ENCODE measurements around the gene CCDC178.

CCDC178 gene

DNA sequence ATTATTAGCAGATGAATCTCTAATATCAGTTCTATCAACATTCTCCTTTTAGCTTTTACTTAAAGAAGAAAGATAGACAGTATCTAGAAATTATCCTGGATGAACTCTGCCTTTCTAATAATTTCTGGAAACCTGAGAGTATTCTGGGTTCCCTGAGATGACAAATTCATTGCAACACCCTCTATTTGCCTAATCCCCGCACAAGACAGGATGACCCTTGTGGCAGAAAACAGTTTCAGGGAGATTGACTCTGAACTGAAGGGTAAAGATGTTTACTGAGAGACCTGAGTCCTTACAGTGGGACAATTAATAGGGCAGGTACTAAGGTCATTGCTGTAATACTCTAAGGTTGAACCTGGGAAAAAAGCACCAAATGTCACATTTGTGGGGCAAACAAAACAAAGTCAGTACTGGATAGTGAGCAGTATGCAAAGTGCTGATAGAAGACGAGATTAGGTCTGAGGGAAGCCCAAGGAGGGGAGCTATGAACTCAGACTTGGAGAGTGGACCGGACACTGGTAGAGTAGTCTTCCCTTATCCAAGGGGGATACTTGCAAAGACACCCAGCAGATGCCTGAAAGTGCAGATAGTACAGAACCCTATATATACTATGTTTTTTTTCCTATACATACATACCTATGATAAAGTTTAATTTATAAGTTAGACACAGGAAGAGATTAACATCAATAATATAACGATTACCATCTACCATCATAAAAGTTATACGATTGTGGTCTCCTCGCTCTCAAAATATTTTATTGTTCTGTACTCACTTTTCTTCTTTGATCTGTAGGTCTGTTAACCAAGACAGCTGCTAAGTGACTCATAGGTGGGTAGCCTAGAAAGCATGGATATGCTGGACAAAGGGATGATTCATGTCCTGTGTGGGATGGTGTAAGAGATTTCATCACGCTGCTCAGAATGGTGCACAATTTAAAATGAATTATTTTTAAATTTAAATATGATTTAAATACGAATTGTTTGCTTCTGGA is 519.4 kb downstream of the CCDC178 start:
- DNase-seq (ENCODE audit: extremely low read depth in 1 of 2, low read depth in 1 of 2): no peak

- no peak for DNase-seq (ENCODE audit: extremely low read depth in 1 of 2, low read depth in 1 of 2)
Measured at GRCh38 chr18:32919799-32920198, 520.7 kb downstream of the CCDC178 start.

DNA sequence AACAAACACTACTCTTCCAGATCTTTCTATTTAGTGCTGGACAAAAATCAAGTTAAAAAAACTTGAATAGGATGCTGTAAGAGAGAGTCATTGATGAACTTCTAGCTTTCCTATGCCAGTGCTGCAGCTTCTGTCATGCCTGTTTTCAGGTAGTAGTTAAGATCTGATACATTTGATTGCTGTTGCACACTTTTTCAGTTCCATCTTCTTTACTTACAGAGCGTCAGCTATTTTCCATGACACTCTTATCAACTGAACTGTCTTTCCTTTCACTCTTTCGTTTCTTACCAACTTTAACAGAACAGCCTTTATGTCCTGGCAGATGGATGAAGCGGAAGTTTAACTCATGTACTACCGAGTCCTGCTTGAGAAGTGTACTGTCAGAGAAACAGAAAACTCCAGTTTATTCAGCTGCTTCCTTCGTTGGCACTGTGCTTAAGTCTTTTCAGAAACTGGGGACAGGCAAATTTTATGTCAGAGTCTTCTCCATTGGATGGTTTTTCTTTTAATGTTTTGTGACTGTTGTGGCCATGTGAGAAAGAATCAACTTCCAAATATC is 521.8 kb downstream of the CCDC178 start:
- DNase-seq (ENCODE audit: extremely low read depth in 1 of 2, low read depth in 1 of 2): no peak

GRCh38 chr18:32915516-32915915 is 525.0 kb downstream of the CCDC178 start:
- no peak for DNase-seq (ENCODE audit: extremely low read depth in 1 of 2, low read depth in 1 of 2)

GRCh38 chr18:32911660-32912284 is 528.7 kb downstream of the CCDC178 start:
- no peak for DNase-seq (ENCODE audit: extremely low read depth in 1 of 2, low read depth in 1 of 2)

GRCh38 chr18:32910694-32911296 is 529.7 kb downstream of the CCDC178 start:
- no peak for DNase-seq (ENCODE audit: extremely low read depth in 1 of 2, low read depth in 1 of 2)

DNA sequence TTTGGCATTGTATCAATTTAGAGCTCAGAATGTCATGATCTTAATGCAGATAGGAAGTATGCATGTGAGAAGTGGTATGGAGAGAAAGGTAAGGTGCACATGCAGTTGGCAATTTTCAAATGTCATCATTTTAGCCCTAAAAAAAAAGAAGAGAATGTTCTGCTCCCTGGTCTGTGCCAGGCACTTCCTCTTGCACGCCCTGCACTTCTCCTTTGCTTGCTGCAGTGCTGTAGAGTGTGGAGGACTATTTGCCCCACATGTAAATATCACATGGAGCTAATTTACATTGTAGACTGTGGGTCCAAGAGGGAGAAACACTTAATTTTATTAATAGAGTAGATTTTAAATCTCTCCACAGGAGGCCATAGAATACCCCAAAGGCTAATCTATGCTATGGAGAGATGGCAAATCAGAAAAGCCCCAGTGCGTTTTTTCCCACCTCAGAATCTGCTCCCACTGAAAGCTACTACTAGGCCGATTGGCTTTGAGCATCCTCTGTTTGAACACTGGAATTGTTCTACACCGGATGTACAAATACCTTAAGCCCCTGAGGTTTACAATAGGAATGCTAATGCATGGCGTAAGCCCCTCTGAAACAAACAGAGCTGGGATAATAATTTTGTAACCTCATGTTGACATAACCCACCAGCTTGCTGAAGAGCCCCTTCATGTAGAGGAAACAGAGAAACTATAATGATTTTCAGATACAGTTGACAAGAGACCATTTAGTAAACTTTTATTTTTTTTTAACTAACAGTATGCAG is 530.5 kb downstream of the CCDC178 start:
- DNase-seq (ENCODE audit: extremely low read depth in 1 of 2, low read depth in 1 of 2): no peak

- DNase-seq (ENCODE audit: extremely low read depth in 1 of 2, low read depth in 1 of 2): no peak
Measured at GRCh38 chr18:32908424-32908805, 532.1 kb downstream of the CCDC178 start.

- DNase-seq (ENCODE audit: extremely low read depth in 1 of 2, low read depth in 1 of 2): no peak
Measured at GRCh38 chr18:32907648-32908423, 532.7 kb downstream of the CCDC178 start.

- no peak for DNase-seq (ENCODE audit: extremely low read depth in 1 of 2, low read depth in 1 of 2)
Measured at GRCh38 chr18:32907311-32907585, 533.3 kb downstream of the CCDC178 start.

GRCh38 chr18:32906506-32907310 is 533.8 kb downstream of the CCDC178 start:
- DNase-seq (ENCODE audit: extremely low read depth in 1 of 2, low read depth in 1 of 2): no peak

GRCh38 chr18:32905651-32906050 is 534.9 kb downstream of the CCDC178 start:
- DNase-seq (ENCODE audit: extremely low read depth in 1 of 2, low read depth in 1 of 2): no peak

DNA sequence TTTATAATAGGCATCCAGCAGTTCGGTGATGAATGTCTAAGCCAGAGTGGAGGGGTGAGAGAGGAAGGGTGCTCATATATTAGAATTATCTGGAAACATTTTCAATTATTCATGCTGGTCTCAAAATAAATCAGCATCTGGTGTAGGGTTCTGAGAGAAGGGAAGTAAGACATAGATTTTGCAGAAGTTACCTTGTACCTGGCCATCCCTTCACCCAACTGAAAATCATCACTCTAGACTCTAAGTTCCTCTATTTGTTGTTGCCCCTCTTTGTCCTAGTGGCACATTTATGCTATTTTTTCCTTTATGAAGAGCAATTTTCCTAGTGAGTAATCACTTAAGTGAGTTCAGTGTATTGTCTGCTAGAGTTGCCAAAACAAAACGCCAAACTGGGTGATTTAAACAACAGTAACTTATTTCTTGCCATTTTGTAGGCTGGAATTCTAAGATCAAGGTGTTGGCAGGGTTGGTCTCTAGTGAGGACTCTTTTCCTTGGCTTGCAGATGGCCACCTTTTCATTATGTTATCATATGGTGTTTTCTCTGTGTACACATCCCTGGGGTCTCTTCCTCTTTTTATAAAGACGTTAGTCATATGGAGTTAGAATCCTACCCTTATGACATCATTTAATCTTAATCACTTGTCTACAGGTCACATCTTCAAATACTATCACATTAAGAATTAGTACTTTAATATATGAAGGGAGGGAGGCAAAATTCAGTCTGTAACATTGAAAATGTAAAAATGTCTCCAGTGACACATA is 537.8 kb downstream of the CCDC178 start:
- DNase-seq (ENCODE audit: extremely low read depth in 1 of 2, low read depth in 1 of 2): no peak

DNA sequence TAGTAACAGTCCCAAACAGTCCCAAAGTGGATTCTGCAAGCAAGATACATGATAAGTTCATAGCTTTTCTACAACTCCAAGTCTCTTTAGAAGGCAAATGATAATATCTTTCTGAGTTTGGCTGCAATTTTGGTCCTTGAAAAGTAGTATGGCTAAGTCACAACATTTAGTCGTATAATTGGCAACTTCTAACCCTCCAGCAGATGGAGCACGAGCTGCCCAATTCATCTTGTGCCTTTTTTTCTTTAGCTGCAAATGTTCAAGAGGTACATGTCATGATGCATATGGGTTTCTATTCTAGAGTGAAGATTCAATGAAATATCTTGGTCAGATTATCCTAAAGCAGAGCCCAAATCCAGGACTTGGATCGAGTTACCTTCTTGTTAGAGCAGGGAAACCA is 540.7 kb downstream of the CCDC178 start:
- DNase-seq (ENCODE audit: extremely low read depth in 1 of 2, low read depth in 1 of 2): no peak

- DNase-seq (ENCODE audit: extremely low read depth in 1 of 2, low read depth in 1 of 2): no peak
Measured at GRCh38 chr18:32896776-32897547, 543.6 kb downstream of the CCDC178 start.

- no peak for DNase-seq (ENCODE audit: extremely low read depth in 1 of 2, low read depth in 1 of 2)
Measured at GRCh38 chr18:32893915-32894314, 546.6 kb downstream of the CCDC178 start.

GRCh38 chr18:32891797-32892196 is 548.7 kb downstream of the CCDC178 start:
- no peak for DNase-seq (ENCODE audit: extremely low read depth in 1 of 2, low read depth in 1 of 2)

GRCh38 chr18:32891130-32891529 is 549.4 kb downstream of the CCDC178 start:
- DNase-seq (ENCODE audit: extremely low read depth in 1 of 2, low read depth in 1 of 2): no peak

Measured in stimulated activated CD8-positive, alpha-beta memory T cell treated with anti-CD3 and anti-CD28 coated beads, Interleukin-7, amount 100 ng/mL, for 48 hours (primary cell).